Body of pancreas (tissue), 4 donors: ENCODE measurements around the gene FAF2. TPM values are rescaled to one million over a fixed set of nuclear protein-coding genes. Genes with fewer than 3 reads are reported as not detected.

Experiments
- ATAC-seq: fragments of 150-250 bp; one replicate; pipeline ENCODE4 v1.9.1; 2016
- DNase-seq, 4 donors: peaks; one replicate each; pipeline ENCODE4 v3.0.0-alpha.2; 2019
- H3K27ac ChIP-seq, 4 donors: fragments of 200-600 bp; sonication (generic); 1 replicate in 3 of 4; 2 replicates in 1 of 4; pipeline versions ENCODE4 v1.5.1 to v1.6.1; 2016 to 2019; ENCODE audit warnings: mild to moderate bottlenecking in 1 of 4, mixed read lengths in 1 of 4, moderate library complexity in 1 of 4
- H3K27me3 ChIP-seq, 2 donors: fragments of 200-600 bp; sonication (generic); one replicate each; pipeline ENCODE4 v1.6.0; 2016; ENCODE audit warnings: mild to moderate bottlenecking in 1 of 2
- H3K36me3 ChIP-seq, 2 donors: fragments of 200-600 bp; sonication (generic); replicated peaks in 1 of 2; 2 replicates each; pipeline ENCODE4 v1.5.1; 2016; ENCODE audit warnings: low read depth in 2 of 2; ENCODE audit not compliant: insufficient read depth in 1 of 2
- H3K4me1 ChIP-seq: fragments of 200-600 bp; sonication (generic); one replicate; pipeline ENCODE4 v1.6.0; 2016
- H3K4me3 ChIP-seq, 2 donors: fragments of 200-600 bp; sonication (generic); 1 replicate in 1 of 2; 2 replicates in 1 of 2; pipeline ENCODE4 v1.5.1; 2016 to 2019
- H3K9me3 ChIP-seq, 3 donors: fragments of 200-600 bp; sonication (generic); 1 replicate in 2 of 3; 2 replicates in 1 of 3; pipeline ENCODE4 v1.5.1; 2016
- POLR2A ChIP-seq, 3 donors: fragments of 450-650 bp; IDR thresholded peaks; one replicate each; pipeline ENCODE4 v1.6.1; 2016; ENCODE audit warnings: antibody characterized with exemption in 3 of 3, mild to moderate bottlenecking in 2 of 3
- WGBS, 2 donors: methylation state at CpG; one replicate each; pipeline ENCODE4 v1.1.5; 2017; 5-methylcytosine and 5-hydroxymethylcytosine counted together
- intact Hi-C: fragments of 100-400 bp; cut with DNase I; formaldehyde crosslinking; loops from one replicate; pipeline ENCODE4 v1.15.1; 2023
- total RNA-seq, 2 donors: library from RNA; depleted of rRNA; stranded (reverse); fragments of >200 nt; gene quantifications; one replicate each; pipeline ENCODE4 v1.1.0, GENCODE V29; 2016
- TF ChIP-seq, protein P1 (sequence below), 7 experiments: fragments of 450-650 bp in 4 of 7; fragments of 200-600 bp in 3 of 7; sonication (generic) in 3 of 7; IDR thresholded peaks; one replicate each; pipeline ENCODE4 v1.5.1; 2016 to 2019; ENCODE audit warnings: antibody characterized with exemption in 7 of 7

The FAF2 gene
- total RNA-seq = 10 to 100 TPM; 15.8 to 44.2 TPM

DNA sequence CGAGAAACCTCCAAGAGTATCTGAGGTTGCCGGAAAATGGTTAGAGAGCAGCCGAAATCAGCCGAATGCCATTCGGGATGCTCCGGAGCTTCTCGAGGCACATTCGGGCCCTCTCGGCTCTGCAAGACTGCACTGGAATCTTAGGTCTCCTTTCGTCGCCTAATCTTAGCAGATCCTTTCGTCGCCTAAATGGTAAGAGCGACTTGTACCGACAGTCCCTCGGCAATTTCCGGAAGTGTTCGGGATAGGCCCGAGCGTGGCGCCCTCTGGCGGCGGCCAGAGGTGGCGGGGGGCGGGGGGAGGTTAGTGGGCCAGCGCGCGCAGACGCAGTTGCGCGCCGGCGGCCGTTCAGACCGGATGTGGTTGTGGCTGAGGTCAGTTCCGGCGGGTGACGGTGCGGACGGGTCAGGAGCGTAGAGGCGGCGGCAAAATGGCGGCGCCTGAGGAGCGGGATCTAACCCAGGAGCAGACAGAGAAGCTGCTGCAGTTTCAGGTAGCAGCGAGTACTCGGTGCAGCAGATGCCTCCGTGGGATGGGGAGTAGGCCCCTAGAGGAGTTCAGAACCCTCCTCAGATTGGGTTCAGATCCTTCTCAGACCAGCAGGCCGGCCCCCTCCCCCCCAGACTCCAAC lies at the start of gene FAF2:
TSS of gene FAF2 (plus strand) at position 408 of the 631 bp plus-strand sequence. CDS start at position 431, 23 bp downstream.
- peaks cover 36% of the 10 kb centered on the region for H3K4me1 ChIP-seq
- peak; percentile 95 for ATAC-seq
- H3K4me3 ChIP-seq = peak within 1 kb of the TSS; percentile 74 to 78
- intact Hi-C loops = no loop called here
- no peaks in the 10 kb centered on the region for H3K36me3 ChIP-seq
- H3K27ac ChIP-seq = peak within 1 kb of the TSS; percentile 87 to 96 (median 92)
- no peaks in the 10 kb centered on the region for H3K9me3 ChIP-seq
- TF ChIP-seq, protein P1, sequence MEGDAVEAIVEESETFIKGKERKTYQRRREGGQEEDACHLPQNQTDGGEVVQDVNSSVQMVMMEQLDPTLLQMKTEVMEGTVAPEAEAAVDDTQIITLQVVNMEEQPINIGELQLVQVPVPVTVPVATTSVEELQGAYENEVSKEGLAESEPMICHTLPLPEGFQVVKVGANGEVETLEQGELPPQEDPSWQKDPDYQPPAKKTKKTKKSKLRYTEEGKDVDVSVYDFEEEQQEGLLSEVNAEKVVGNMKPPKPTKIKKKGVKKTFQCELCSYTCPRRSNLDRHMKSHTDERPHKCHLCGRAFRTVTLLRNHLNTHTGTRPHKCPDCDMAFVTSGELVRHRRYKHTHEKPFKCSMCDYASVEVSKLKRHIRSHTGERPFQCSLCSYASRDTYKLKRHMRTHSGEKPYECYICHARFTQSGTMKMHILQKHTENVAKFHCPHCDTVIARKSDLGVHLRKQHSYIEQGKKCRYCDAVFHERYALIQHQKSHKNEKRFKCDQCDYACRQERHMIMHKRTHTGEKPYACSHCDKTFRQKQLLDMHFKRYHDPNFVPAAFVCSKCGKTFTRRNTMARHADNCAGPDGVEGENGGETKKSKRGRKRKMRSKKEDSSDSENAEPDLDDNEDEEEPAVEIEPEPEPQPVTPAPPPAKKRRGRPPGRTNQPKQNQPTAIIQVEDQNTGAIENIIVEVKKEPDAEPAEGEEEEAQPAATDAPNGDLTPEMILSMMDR (IDR thresholded peaks at IDR 0.05) = peak; percentile 98 to 100 (median 99)
- TF ChIP-seq POLR2A (IDR thresholded peaks at IDR 0.05) = peak; percentile 92 to 94 (median 93)
- H3K27me3 ChIP-seq = no peaks in the 10 kb centered on the region
- WGBS, 2 donors = 0% methylated on average over 2 to 50 of the region's 50 CpGs
- peak; percentile 96 to 97 (median 97) for DNase-seq

DNA sequence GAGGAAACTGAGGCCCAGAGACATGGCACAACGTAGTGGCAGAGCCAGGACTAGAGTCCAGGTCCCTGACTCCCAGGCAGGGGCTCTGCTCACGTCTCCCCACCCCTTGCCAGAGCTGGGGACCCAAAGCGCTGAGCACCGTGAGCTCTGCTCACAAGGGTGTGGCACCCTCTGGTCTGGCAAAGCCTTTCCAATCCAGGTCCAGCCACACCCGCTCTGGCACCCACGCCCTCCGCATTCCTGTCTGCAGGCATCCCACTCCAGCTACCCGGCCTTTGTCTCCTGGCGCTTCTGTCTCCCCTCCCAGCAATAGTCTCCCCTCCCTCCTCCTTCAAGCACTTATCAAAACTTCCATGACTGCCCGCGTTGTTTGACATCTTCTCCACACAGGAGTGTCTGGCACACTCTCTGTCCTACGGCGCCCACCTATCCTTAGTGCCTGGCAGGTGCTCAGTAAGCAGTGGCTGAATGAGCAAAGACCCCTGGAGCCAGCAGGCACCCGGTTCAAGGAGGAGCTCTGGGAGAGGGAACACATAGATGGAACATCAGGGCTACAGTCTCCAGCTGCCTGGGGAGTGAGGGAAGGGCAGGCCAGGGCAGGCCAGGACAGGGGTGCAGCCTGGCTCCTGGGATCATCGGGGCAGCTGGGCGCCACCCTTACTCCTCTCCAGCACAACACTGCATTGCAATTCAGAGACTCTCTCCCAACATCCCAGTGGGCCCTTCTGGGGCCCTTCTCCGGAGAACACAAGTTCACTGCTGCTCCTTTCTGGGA lies 47.6 kb upstream of the FAF2 start:
- H3K27ac ChIP-seq = no peak overlapping the region
- intact Hi-C loops = no loop called here
- no peaks in the 10 kb centered on the region for H3K36me3 ChIP-seq
- ATAC-seq = peak; percentile 23
- no peak overlapping the region for H3K4me3 ChIP-seq
- 84 to 86% methylated on average over 14 to 17 of the region's 17 CpGs for WGBS, 2 donors
- no peaks in the 10 kb centered on the region for H3K9me3 ChIP-seq
- H3K4me1 ChIP-seq = no peaks in the 10 kb centered on the region
- no peaks in the 10 kb centered on the region for H3K27me3 ChIP-seq
- TF ChIP-seq, protein P1 (IDR thresholded peaks at IDR 0.05) = no peak
- TF ChIP-seq POLR2A (IDR thresholded peaks at IDR 0.05) = no peak
- no peak for DNase-seq

DNA sequence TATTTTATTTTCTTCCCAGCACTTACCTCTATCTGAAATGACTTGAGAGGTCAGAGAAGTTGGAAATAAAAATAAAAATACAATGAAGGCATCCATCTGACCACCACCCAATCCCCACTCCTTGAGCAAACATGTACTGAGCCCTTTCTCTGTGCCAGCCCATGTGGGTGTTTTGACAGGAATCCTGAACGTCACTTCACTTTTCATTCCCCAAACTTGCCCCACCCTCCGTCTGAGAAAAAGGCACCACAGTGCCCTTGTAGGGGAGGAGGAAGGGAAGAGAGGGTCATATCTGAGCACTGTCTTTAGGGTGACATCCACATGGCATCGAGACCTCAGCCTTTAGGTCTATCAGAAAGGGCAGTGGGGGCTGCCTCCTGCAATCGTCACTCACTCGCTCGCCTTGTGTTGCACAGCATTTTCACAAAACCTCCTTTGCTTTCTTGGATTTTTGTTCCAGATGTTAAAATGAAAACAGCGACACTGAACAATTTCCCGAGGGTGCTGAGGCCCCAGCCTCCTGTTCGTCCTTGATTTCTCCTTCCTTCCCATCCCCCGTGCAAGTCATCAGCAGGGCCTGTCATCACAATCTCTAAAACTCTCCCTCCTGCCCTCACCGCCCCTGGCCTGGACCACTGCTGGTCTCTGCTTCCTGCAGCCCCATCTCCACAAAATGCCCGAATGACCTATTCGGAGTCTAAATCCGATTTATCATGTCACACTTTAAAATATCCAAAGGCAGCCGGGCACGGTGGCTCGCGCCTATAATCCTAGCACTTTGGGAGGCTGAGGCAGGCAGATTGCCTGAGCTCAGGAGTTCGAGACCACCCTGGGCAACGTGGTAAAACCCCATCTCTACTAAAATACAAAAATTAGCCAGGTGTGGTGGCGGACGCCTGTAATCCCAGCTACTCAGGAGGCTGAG lies 46.6 kb upstream of the FAF2 start:
- Histone ChIP-seq H3K27ac (no peak overlapping the region), H3K27me3 (no peaks in the 10 kb centered on the region), H3K4me1 (no peaks in the 10 kb centered on the region), H3K36me3 (no peaks in the 10 kb centered on the region), H3K9me3 (no peaks in the 10 kb centered on the region), H3K4me3 (no peak overlapping the region)
- intact Hi-C loops = no loop called here
- WGBS, 2 donors = 86 to 88% methylated on average over 22 of the region's 22 CpGs
- ATAC-seq (no peak), DNase-seq (no peak)
- TF ChIP-seq POLR2A (IDR thresholded peaks at IDR 0.05) = no peak
- TF ChIP-seq, protein P1 (IDR thresholded peaks at IDR 0.05) = no peak

- WGBS, 2 donors = 84 to 94% methylated on average over 13 to 20 of the region's 20 CpGs
These were observed 42.3 kb upstream of the FAF2 start for GRCh38 chr5:176405656-176406435.

More at GRCh38 chr5:176405656-176406435, 42.3 kb upstream of the FAF2 start:
- H3K4me3 ChIP-seq = no peak overlapping the region
- H3K27me3 ChIP-seq = no peaks in the 10 kb centered on the region
- no peak for TF ChIP-seq POLR2A (IDR thresholded peaks at IDR 0.05)
- TF ChIP-seq, protein P1 (IDR thresholded peaks at IDR 0.05) = no peak
- no peak for DNase-seq
- H3K36me3 ChIP-seq = peaks cover 0 to 5% of the 10 kb centered on the region in 2 donors
- H3K4me1 ChIP-seq = no peaks in the 10 kb centered on the region
- intact Hi-C loops = no loop called here
- H3K9me3 ChIP-seq = no peaks in the 10 kb centered on the region
- no peak for ATAC-seq
- H3K27ac ChIP-seq = no peak overlapping the region
